Stimulated activated CD4-positive, alpha-beta T cell treated with anti-CD3 and anti-CD28 coated beads, Interleukin-2, amount 100 ng/mL, for 48 hours (primary cell): ENCODE measurements around the gene POLE.
"Not testable (repeated sequence)": the region's sequence is repeated elsewhere in the genome, so short reads cannot be mapped to it uniquely, and the experiment has no call there.

Experiments used
- DNase-seq, 2 donors: peaks; one replicate each; pipeline ENCODE4 v3.0.0-alpha.2; 2020

POLE gene

GRCh38 chr12:132610866-132611602, 76.1 kb downstream of the POLE start:
- DNase-seq, result no peak

DNA sequence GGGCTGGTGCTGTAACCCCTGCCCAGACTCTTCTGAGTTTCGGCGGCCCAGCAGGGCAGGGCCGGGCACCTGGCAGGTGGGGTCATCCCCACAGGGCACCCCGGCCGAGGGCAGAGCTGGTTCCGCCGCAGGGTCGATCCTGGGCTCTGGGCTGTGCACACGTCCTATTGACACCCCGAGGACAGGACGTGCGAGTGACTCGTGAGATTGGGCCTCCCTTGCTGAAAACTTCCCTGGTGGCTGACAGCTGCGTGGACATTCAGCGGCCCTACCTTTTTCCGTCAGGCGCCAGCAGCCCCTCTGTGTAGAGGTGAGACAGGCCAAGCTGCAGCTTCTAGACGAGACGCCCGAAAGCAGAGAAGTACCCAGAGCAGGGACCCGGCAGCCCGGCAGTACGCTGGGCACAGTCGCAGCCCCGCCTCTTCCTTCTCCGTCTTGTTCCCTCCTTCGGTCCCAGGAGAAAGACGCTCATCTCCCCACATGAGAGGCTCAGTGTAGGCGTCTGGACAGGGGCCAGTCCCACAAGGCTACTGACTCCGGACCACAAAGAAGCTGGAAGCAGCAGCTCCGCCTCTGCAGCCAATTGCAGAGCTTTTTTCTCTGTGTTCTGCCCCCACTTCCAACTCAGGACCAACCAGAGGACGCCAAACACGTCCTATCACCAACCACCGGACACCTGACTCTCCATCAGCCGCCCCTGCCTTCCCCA, 76.9 kb downstream of the POLE start, which contains the start of gene LRCOL1:
LRCOL1 (minus strand) TSS at position 532 of the 709 bp plus-strand sequence. CDS start 4,331 bp downstream, outside the sequence.
- DNase-seq, result no peak

DNA sequence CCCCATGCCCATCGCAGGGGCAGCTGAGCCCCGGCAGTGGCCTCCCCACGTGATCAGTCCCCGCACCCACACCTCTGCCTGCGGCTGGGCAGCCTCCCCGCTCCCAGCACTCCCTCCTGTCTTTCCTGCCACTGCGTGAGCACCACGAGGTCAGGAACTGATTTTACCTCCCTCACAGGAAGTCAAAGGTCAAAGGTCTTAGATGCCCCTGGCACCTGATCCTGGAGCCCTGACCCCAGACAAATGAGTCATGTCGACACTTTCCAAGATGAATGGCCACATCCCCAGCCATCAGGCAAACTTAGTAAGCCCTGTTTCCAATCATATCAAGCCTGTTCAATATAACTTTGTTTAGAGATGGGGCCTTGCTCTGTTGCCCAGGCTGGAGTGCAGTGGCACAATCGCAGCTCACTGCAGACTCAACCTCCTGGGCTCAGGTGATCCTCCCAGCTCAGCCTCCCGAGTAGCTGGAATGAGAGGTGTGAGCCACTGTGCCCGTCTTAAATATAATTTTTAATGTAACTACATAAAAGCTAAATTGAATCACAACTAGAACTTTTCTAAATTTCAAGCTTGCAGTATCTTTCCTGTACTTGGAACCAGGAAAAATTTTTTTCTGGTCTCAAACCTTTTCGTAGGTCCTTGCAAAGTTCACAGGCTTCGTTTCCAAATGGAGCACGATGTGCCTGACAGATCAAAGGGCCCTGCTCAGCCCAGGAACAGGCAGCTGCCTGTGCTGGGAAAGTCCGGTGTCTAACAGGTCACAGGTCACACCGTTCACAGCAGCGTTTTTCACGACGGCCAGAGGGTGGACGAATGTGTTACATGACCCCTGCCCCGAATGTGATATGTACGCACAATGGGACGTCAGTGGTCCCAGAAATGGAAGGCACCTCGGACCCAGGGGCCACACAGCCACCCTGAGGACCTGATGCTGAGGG, 78.6 kb downstream of the POLE start:
- no peak for DNase-seq

- DNase-seq, result no peak
Measured at GRCh38 chr12:132606927-132607326, 80.2 kb downstream of the POLE start.

DNA sequence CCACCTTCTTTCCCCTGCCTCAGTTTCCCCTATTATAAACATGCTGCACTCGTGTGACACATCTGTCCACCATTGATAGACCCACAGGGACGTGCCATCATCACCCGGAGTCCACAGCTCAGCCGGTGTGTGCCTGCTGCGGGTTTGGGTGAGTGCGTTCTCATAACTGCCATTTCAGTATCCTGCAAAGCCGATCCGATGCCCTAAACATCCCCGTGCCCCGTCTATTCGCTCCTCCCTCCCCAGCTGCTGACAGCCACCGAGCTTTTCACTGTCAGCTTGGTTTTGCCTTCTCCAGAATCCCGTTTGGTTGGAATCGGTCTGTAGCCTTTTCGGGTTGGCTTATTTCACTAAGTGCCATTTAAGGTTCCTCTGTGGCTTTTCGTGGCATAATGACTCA, 80.7 kb downstream of the POLE start:
- no peak for DNase-seq

- DNase-seq, result no peak
Measured at GRCh38 chr12:132605892-132606291, 81.2 kb downstream of the POLE start.

DNA sequence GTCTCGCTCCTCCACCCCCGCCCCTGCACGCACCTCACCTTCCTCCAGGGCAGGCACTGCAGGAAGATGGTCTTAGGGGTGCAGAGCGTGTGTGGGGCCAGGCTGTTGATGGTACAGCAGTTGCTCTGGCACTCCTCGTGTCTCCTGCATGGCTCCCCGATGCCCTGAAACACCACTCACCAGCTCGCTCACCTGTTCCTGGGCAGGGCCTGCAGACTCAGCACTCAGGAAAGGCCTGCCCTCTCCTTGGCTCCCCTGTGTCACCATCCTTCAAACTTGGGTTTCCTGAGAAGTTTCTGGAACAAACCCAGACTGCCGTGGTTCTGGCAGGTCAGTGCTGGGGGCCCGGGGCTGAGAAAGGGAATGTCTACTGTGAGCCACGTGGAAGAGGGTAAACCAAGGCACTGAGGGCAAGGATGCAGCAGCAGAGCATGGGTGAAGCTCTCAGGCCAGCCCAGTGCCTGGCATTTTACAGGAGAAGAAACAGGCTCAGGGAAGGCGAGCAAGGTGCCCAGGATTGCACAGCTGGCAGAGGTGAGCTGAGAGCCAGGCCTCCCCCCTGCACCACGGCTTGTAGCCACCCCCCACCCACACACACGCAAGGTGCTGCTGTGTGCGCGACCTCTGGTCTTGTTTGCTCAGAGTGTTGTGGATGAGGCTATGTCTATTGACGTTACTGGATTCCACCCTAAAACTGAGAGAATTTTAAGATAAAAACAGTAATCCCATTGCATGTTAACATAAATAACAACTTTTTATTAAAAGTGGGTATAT, 82.3 kb downstream of the POLE start:
- no peak for DNase-seq

GRCh38 chr12:132604151-132604618, 83.0 kb downstream of the POLE start:
- DNase-seq, result no peak

- DNase-seq, result no peak
Measured at GRCh38 chr12:132603240-132604150, 83.6 kb downstream of the POLE start.

DNA sequence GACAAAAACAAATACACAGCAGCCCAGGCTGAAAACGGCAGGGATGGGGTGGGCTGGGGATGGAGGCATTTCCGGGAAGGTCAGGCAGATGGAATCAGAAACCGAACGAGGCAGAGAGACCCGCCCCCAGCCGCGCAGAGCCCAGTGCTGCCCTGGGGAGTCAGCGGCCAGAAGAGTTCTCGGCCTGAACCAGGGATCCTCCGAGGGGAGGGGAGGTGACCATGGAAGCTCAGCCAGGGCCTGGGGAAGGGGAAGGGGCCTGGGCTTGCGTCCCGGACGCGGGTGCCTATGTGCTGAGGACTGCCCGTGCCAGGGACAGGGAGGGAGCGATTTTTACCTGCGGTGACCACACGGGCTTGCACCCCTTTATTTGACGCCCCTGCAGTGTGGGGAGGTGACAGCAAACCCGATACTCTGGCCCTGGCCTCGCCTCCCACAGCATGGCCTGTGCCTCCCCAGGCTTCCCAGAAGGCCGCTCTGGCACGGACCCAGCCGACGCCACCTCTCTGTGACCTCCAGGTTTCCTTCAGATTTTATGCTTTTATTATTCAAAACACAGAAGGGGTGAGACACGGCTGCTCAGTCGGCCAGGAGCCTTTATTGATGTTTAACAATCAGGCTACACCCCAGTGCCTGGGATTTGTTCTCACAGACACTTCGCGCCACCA, 84.4 kb downstream of the POLE start:
- no peak for DNase-seq

DNA sequence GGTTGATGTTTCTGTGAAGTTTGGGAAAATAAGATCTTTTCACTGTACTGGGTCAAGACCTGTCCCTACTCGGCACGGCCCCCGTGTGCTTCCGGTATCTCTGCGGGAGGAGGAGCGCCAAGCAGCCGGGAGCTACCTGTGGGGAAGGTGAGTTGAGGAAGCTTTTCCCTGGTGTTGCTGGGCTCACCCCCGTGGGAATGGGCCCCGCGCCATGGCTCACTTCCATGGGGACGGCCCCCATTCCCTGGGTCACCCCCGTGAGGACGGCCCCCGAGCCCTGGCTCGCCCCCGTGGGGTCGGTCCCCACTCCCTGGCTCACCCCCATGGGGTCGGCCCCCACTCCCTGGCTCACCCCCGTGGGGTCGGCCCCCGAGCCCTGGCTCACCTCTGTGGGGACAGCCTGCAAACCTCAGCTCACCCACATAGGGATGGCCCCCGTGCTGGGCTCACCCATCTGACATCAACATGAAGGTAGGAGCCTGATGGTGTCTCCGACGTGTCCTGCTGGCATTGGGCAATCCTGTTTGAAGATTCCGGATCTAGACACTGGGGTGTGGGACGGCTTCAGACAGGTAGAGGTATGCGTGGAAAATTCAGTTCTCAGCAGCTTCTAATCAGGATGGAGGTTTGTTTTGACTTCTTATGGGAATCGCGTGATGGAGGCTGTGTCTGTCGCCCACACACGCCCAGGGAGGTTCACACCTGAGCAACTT, 85.8 kb downstream of the POLE start:
- no peak for DNase-seq

DNA sequence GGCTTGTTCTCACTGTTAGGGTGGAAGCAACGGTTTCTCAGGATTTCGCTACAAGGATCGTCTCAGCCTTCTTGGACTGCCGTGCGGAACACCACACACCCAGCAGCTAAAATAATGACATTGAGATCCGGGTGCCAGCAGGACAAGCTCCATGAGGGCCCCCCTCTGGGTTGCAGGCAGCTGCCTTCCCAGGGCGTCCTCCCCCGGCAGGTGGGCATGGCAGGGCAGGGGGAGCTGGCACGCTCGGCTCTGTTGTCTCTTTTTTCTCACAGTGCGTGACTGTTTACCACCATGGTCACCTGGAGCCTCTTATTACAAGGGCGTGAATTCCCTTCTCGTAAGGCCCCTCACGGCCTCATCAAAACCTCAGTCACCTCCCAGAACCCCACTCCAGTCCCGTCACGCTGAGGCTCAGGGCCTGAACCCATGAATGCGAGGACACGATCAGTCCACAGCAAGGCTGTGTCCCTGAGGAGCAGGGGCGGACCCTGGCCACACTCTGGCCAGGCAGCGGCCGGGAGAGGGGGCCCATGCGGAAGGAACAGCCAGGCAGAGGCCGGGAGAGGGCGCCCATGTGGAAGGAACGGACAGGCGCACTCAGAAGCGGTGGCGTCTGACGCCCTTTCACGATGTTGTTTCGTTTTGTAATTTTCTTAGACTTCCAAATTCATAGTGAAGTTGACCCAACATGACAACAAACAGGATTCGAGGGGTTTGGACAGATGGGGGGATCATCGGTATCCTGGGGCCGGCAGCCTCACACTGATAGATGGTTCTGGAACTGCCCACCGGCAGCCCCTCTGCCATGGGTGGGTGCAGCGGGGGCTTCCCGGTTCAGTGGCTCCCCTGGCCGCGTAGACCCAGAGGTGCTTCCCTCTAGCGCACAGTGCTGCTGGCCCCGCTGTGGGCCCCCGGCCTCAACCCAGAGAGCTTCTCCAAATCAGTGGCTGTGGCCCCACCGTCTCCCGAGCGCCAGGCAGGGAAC, 86.8 kb downstream of the POLE start:
- peak; percentile 23 to 31 for DNase-seq

GRCh38 chr12:132599502-132599901, 87.6 kb downstream of the POLE start:
- not testable (repeated sequence) for DNase-seq

DNA sequence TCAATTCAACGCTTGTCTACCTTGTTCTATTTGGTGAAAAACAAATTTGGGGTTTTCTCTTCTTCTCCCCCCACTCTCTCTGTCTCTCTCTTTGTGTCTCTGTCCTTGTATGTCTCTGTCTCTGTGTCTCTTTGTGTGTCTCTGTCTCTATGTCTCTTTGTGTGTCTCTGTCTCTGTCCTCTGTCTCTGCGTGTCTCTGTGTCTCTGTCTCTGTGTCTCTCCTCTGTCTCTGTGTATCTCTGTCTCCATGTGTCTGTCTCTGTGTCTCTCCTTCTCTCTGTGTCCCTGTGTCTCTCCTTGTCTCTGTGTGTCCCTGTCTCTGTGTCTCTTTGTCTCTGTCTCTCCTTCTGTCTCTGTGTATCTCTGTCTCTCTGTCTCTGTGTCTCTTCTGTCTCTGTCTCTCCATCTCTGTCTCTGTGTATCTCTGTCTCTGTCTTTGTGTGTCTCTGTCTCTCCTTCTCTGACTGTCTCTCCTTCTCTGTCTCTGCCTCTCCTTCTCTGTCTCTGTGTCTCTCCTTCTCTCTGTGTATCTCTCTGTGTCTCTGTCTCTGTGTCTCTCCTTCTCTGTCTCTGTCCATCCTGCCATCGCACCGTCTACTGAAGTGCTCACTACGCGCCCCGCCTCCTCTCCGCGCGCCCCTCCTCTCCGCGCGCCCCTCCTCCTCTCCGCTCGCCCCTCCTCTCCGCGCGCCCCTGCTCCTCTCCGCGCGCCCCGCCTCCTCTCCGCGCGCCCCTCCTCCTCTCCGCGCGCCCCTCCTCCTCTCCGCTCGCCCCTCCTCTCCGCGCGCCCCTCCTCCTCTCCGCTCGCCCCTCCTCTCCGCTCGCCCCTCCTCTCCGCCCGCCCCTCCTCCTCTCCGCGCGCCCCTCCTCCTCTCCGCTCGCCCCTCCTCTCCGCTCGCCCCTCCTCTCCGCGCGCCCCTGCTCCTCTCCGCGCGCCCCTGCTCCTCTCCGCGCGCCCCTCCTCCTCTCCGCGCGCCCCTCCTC, 89.5 kb downstream of the POLE start:
- DNase-seq, result no peak

GRCh38 chr12:132596016-132596415, 91.1 kb downstream of the POLE start:
- DNase-seq, result no peak

- DNase-seq, result no peak
Measured at GRCh38 chr12:132595183-132595582, 92.0 kb downstream of the POLE start.

DNA sequence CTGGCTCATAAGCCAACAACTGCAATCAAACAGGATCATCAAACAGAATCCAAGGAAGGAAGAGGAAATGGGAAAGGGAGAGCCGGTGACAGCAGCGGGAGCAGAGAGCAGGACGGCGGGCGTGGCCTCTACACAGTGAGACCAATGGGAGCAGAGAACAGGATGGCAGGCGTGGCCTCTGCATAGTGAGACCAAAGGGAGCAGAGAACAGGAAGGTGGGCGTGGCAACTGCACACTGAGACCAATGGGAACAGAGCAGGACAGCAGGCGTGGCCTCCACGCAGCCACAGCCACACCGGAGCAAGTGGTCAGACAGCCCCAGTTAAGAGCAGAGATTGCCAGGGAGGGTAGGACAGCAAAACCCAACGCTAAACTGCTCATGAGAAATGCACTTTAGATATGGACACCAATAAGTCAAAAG, 93.2 kb downstream of the POLE start:
- DNase-seq, result no peak
